Trophoblast cell (in vitro differentiated cells and primary cell): ENCODE measurements around the gene TFF3.

Experiments
- DNase-seq, 2 donors: peaks; one replicate each; pipeline ENCODE4 v3.0.0-alpha.2; 2016
- H2AFZ ChIP-seq: 2 replicates; pipeline ENCODE4 v1.6.1; 2013; ENCODE audit warnings: low read length, moderate library complexity, mild to moderate bottlenecking; ENCODE audit not compliant: insufficient read depth, poor library complexity
- H2AK5ac ChIP-seq: 2 replicates; pipeline ENCODE4 v1.6.1; 2013; ENCODE audit warnings: mild to moderate bottlenecking, low read length
- H2BK120ac ChIP-seq: 2 replicates; pipeline ENCODE4 v1.6.1; 2013; ENCODE audit warnings: low read length, mild to moderate bottlenecking, moderate library complexity; ENCODE audit not compliant: insufficient read depth, poor library complexity
- H2BK12ac ChIP-seq: 2 replicates; pipeline ENCODE4 v1.6.1; 2013; ENCODE audit warnings: mild to moderate bottlenecking, low read length, moderate library complexity
- H2BK5ac ChIP-seq: 2 replicates; pipeline ENCODE4 v1.6.1; 2013; ENCODE audit warnings: low read length, low read depth, moderate library complexity, mild to moderate bottlenecking; ENCODE audit not compliant: poor library complexity
- H3K14ac ChIP-seq: 2 replicates; pipeline ENCODE4 v1.6.1; 2013; ENCODE audit warnings: mild to moderate bottlenecking, low read length
- H3K18ac ChIP-seq: 2 replicates; pipeline ENCODE4 v1.6.1; 2013; ENCODE audit warnings: mild to moderate bottlenecking, low read length
- H3K23ac ChIP-seq: 2 replicates; pipeline ENCODE4 v1.6.1; 2013; ENCODE audit warnings: low read length
- H3K27ac ChIP-seq: 2 replicates; pipeline ENCODE4 v1.5.1; 2013; ENCODE audit warnings: low read depth, mild to moderate bottlenecking, inconsistent platforms, low read length, moderate library complexity
- H3K27me3 ChIP-seq: 2 replicates; pipeline ENCODE4 v1.6.1; 2013; ENCODE audit warnings: inconsistent platforms, mild to moderate bottlenecking, low read length, moderate library complexity; ENCODE audit not compliant: insufficient read depth
- H3K36me3 ChIP-seq, 2 experiments: 1 replicate in 1 of 2; 2 replicates in 1 of 2; pipeline ENCODE4 v1.6.1; 2013; ENCODE audit warnings: low read length in 2 of 2, mild to moderate bottlenecking in 2 of 2, moderate library complexity in 1 of 2; ENCODE audit not compliant: insufficient read depth in 2 of 2, control insufficient read depth in 1 of 2
- H3K4ac ChIP-seq: 2 replicates; pipeline ENCODE4 v1.6.1; 2013; ENCODE audit warnings: low read depth, mild to moderate bottlenecking, low read length, moderate library complexity
- H3K4me1 ChIP-seq, 2 experiments: 1 replicate in 1 of 2; 2 replicates in 1 of 2; pipeline ENCODE4 v1.6.1; 2013; ENCODE audit warnings: low read length in 2 of 2, mild to moderate bottlenecking in 2 of 2, moderate library complexity in 1 of 2; ENCODE audit not compliant: insufficient read depth in 2 of 2, control insufficient read depth in 1 of 2
- H3K4me2 ChIP-seq: 2 replicates; pipeline ENCODE4 v1.6.1; 2013; ENCODE audit warnings: inconsistent platforms, mild to moderate bottlenecking, low read length, moderate library complexity
- H3K4me3 ChIP-seq: 2 replicates; pipeline ENCODE4 v1.5.1; 2013; ENCODE audit warnings: mild to moderate bottlenecking, low read depth, low read length, inconsistent platforms
- H3K79me1 ChIP-seq: one replicate; pipeline ENCODE4 v1.6.1; 2013; ENCODE audit warnings: low read length
- H3K79me2 ChIP-seq: 2 replicates; pipeline ENCODE4 v1.6.1; 2013; ENCODE audit warnings: low read length, mild to moderate bottlenecking; ENCODE audit not compliant: control insufficient read depth, insufficient read depth, poor library complexity
- H3K9ac ChIP-seq: 2 replicates; pipeline ENCODE4 v1.6.1; 2013; ENCODE audit warnings: mild to moderate bottlenecking, low read length
- H3K9me3 ChIP-seq: 2 replicates; pipeline ENCODE4 v1.6.1; 2013; ENCODE audit warnings: low read depth, mild to moderate bottlenecking, control low read depth, inconsistent platforms, low read length; ENCODE audit not compliant: insufficient read depth
- H4K12ac ChIP-seq: 2 replicates; pipeline ENCODE4 v1.6.1; 2013; ENCODE audit warnings: low read depth, mild to moderate bottlenecking, low read length, moderate library complexity
- H4K8ac ChIP-seq: 2 replicates; pipeline ENCODE4 v1.6.1; 2013; ENCODE audit warnings: low read depth, mild to moderate bottlenecking, low read length, moderate library complexity
- H4K91ac ChIP-seq: one replicate; pipeline ENCODE4 v1.6.1; 2013; ENCODE audit warnings: low read depth, mild to moderate bottlenecking, low read length, moderate library complexity
- WGBS: extraction: QIAGEN DNeasy Blood & Tissue Kit; methylation state at CpG from one replicate; pipeline ENCODE4 v1.1.7; 2013; ENCODE audit warnings: missing lambda C conversion rate; ENCODE audit not compliant: insufficient read length, insufficient coverage; ENCODE audit errors: extremely low coverage; 5-methylcytosine and 5-hydroxymethylcytosine counted together

TFF3 gene

GRCh38 chr21:42308161-42308913 is 6.9 kb downstream of the TFF3 start:
- no peaks in the 10 kb centered on the region for H3K36me3 ChIP-seq
- H2AFZ ChIP-seq, result no peak overlapping the region
- no peak overlapping the region for H3K18ac ChIP-seq
- no peaks in the 10 kb centered on the region for H3K79me2 ChIP-seq
- H3K79me1 ChIP-seq, result no peaks in the 10 kb centered on the region
- no peak overlapping the region for H2BK5ac ChIP-seq
- H3K23ac ChIP-seq, result no peak overlapping the region
- no CpG with 5 or more reads among the region's 17 CpGs for WGBS
- no peak overlapping the region for H3K9ac ChIP-seq
- H3K4me3 ChIP-seq, result no peak overlapping the region
- no peak overlapping the region for H3K27ac ChIP-seq
- H3K4ac ChIP-seq, result no peak overlapping the region
- H4K8ac ChIP-seq, result no peak overlapping the region
- H2BK12ac ChIP-seq, result no peak overlapping the region
- no peak overlapping the region for H4K12ac ChIP-seq
- no peaks in the 10 kb centered on the region for H3K27me3 ChIP-seq
- H2AK5ac ChIP-seq, result no peak overlapping the region
- no peak overlapping the region for H3K4me2 ChIP-seq
- no peak overlapping the region for H3K14ac ChIP-seq
- H3K4me1 ChIP-seq, result no peaks in the 10 kb centered on the region
- peaks cover 4% of the 10 kb centered on the region for H3K9me3 ChIP-seq
- no peak for DNase-seq
- no peak overlapping the region for H2BK120ac ChIP-seq
- H4K91ac ChIP-seq, result no peak overlapping the region

- no peak overlapping the region for H2BK12ac ChIP-seq
- DNase-seq, result no peak
- H3K18ac ChIP-seq, result no peak overlapping the region
- no peaks in the 10 kb centered on the region for H3K79me2 ChIP-seq
- peaks cover 4% of the 10 kb centered on the region for H3K9me3 ChIP-seq
- H4K12ac ChIP-seq, result no peak overlapping the region
- H4K8ac ChIP-seq, result no peak overlapping the region
- no peak overlapping the region for H3K9ac ChIP-seq
- H4K91ac ChIP-seq, result no peak overlapping the region
- no peak overlapping the region for H3K4ac ChIP-seq
- H2AFZ ChIP-seq, result no peak overlapping the region
- H3K23ac ChIP-seq, result no peak overlapping the region
- H3K36me3 ChIP-seq, result no peaks in the 10 kb centered on the region
- no peaks in the 10 kb centered on the region for H3K79me1 ChIP-seq
- H3K27me3 ChIP-seq, result no peaks in the 10 kb centered on the region
- H2BK5ac ChIP-seq, result no peak overlapping the region
- no CpG with 5 or more reads among the region's 5 CpGs for WGBS
- no peak overlapping the region for H3K4me3 ChIP-seq
- no peak overlapping the region for H2BK120ac ChIP-seq
- H3K27ac ChIP-seq, result no peak overlapping the region
- H3K4me2 ChIP-seq, result no peak overlapping the region
- no peaks in the 10 kb centered on the region for H3K4me1 ChIP-seq
- no peak overlapping the region for H3K14ac ChIP-seq
- no peak overlapping the region for H2AK5ac ChIP-seq
These were observed 8.1 kb downstream of the TFF3 start for GRCh38 chr21:42307106-42307505.

GRCh38 chr21:42306366-42307035 is 8.7 kb downstream of the TFF3 start:
- no peak overlapping the region for H2AFZ ChIP-seq
- no peaks in the 10 kb centered on the region for H3K36me3 ChIP-seq
- H2AK5ac ChIP-seq, result no peak overlapping the region
- no peak overlapping the region for H4K8ac ChIP-seq
- no peak overlapping the region for H2BK12ac ChIP-seq
- H4K12ac ChIP-seq, result no peak overlapping the region
- no peak overlapping the region for H3K4me2 ChIP-seq
- no peak overlapping the region for H3K9ac ChIP-seq
- H3K23ac ChIP-seq, result no peak overlapping the region
- no peak overlapping the region for H2BK120ac ChIP-seq
- no peaks in the 10 kb centered on the region for H3K27me3 ChIP-seq
- H3K9me3 ChIP-seq, result peaks cover 4% of the 10 kb centered on the region
- no peak for DNase-seq
- WGBS, result no CpG with 5 or more reads among the region's 17 CpGs
- H4K91ac ChIP-seq, result no peak overlapping the region
- no peak overlapping the region for H3K4me3 ChIP-seq
- H3K79me1 ChIP-seq, result no peaks in the 10 kb centered on the region
- H3K14ac ChIP-seq, result no peak overlapping the region
- H2BK5ac ChIP-seq, result no peak overlapping the region
- H3K4ac ChIP-seq, result no peak overlapping the region
- H3K18ac ChIP-seq, result no peak overlapping the region
- no peaks in the 10 kb centered on the region for H3K4me1 ChIP-seq
- no peaks in the 10 kb centered on the region for H3K79me2 ChIP-seq
- no peak overlapping the region for H3K27ac ChIP-seq

- no peak overlapping the region for H4K91ac ChIP-seq
- no CpG with 5 or more reads among the region's 33 CpGs for WGBS
These were observed 9.5 kb downstream of the TFF3 start for GRCh38 chr21:42305707-42306147.

More at GRCh38 chr21:42305707-42306147, 9.5 kb downstream of the TFF3 start:
- Histone ChIP-seq H3K4me1 (no peaks in the 10 kb centered on the region), H2BK12ac (no peak overlapping the region), H2AFZ (no peak overlapping the region), H3K18ac (no peak overlapping the region), H3K79me1 (no peaks in the 10 kb centered on the region), H2AK5ac (no peak overlapping the region), H4K12ac (no peak overlapping the region), H3K4me2 (no peak overlapping the region), H3K27ac (no peak overlapping the region), H3K9ac (no peak overlapping the region), H3K23ac (no peak overlapping the region), H2BK5ac (no peak overlapping the region), H3K4ac (no peak overlapping the region), H3K9me3 (peaks cover 4% of the 10 kb centered on the region), H3K14ac (no peak overlapping the region), H3K36me3 (no peaks in the 10 kb centered on the region), H3K79me2 (no peaks in the 10 kb centered on the region), H3K27me3 (no peaks in the 10 kb centered on the region), H4K8ac (no peak overlapping the region), H2BK120ac (no peak overlapping the region), H3K4me3 (no peak overlapping the region)
- no peak for DNase-seq
